Suprapubic skin (tissue), 4 donors: ENCODE data around the gene PORCN. TPM values are rescaled to one million over a fixed set of nuclear protein-coding genes. Genes with fewer than 3 reads are reported as not detected.
"Not testable (repeated sequence)": the region's sequence is repeated elsewhere in the genome, so short reads cannot be mapped to it uniquely, and the experiment has no call there.

Experiments
- DNase-seq, 2 donors: peaks; one replicate each; pipeline ENCODE4 v3.0.0-alpha.2; 2019; ENCODE audit warnings: low spot score in 2 of 2
- H3K27ac ChIP-seq: fragments of 200-600 bp; sonication (generic); one replicate; pipeline ENCODE4 v1.5.1; 2019
- H3K27me3 ChIP-seq: fragments of 200-600 bp; sonication (generic); one replicate; pipeline ENCODE4 v1.5.1; 2019
- H3K36me3 ChIP-seq: fragments of 200-600 bp; sonication (generic); one replicate; pipeline ENCODE4 v1.5.1; 2019
- H3K4me1 ChIP-seq: fragments of 200-600 bp; sonication (generic); one replicate; pipeline ENCODE4 v1.5.1; 2019
- H3K4me3 ChIP-seq: fragments of 200-600 bp; sonication (generic); one replicate; pipeline ENCODE4 v1.5.1; 2019; ENCODE audit warnings: mild to moderate bottlenecking
- H3K9me3 ChIP-seq: fragments of 200-600 bp; sonication (generic); one replicate; pipeline ENCODE4 v1.5.1; 2019
- EP300 ChIP-seq: sonication (generic); formaldehyde crosslinking; IDR thresholded peaks from one replicate; pipeline ENCODE4 v1.6.1; 2017; ENCODE audit warnings: antibody characterized with exemption
- POLR2A ChIP-seq, 2 donors: fragments of 450-650 bp; IDR thresholded peaks; one replicate each; pipeline ENCODE4 v1.6.1; 2017; ENCODE audit warnings: antibody characterized with exemption in 2 of 2, mild to moderate bottlenecking in 2 of 2, moderate library complexity in 2 of 2
- POLR2AphosphoS5 ChIP-seq, 3 donors: sonication (generic); formaldehyde crosslinking; IDR thresholded peaks; one replicate each; pipeline ENCODE4 v1.6.1; 2017; ENCODE audit warnings: antibody characterized with exemption in 3 of 3
- whole genome bisulfite sequencing: methylation state at CpG from one replicate; pipeline ENCODE4 v1.1.5; 2018; 5-methylcytosine and 5-hydroxymethylcytosine counted together
- total RNA-seq, 4 donors: library from RNA; depleted of rRNA; stranded (reverse); fragments of >200 nt; gene quantifications; one replicate each; pipeline ENCODE4 v1.1.0, GENCODE V29; 2016
- TF ChIP-seq, protein P1 (sequence below), 2 donors: fragments of 200-600 bp in 1 of 2; fragments of 450-650 bp in 1 of 2; sonication (generic) in 1 of 2; IDR thresholded peaks; one replicate each; pipeline ENCODE4 v1.5.1; 2016 to 2019; ENCODE audit warnings: antibody characterized with exemption in 2 of 2, mild to moderate bottlenecking in 1 of 2, moderate library complexity in 1 of 2

The PORCN gene
- total RNA-seq, 4 donors from 2014 or later, result 16.7 to 34.5 (median 25.8) TPM

- 90% methylated on average over 3 of the region's 3 CpGs for WGBS
- Histone ChIP-seq H3K4me3 (no peak overlapping the region), H3K4me1 (no peaks in the 10 kb centered on the region), H3K27ac (no peak overlapping the region), H3K9me3 (no peaks in the 10 kb centered on the region), H3K36me3 (peaks cover 34% of the 10 kb centered on the region), H3K27me3 (no peaks in the 10 kb centered on the region)
- no peak for DNase-seq
- no peak for TF ChIP-seq POLR2A (IDR thresholded peaks at IDR 0.05)
- TF ChIP-seq, protein P1, sequence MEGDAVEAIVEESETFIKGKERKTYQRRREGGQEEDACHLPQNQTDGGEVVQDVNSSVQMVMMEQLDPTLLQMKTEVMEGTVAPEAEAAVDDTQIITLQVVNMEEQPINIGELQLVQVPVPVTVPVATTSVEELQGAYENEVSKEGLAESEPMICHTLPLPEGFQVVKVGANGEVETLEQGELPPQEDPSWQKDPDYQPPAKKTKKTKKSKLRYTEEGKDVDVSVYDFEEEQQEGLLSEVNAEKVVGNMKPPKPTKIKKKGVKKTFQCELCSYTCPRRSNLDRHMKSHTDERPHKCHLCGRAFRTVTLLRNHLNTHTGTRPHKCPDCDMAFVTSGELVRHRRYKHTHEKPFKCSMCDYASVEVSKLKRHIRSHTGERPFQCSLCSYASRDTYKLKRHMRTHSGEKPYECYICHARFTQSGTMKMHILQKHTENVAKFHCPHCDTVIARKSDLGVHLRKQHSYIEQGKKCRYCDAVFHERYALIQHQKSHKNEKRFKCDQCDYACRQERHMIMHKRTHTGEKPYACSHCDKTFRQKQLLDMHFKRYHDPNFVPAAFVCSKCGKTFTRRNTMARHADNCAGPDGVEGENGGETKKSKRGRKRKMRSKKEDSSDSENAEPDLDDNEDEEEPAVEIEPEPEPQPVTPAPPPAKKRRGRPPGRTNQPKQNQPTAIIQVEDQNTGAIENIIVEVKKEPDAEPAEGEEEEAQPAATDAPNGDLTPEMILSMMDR (IDR thresholded peaks at IDR 0.05), result no peak
- TF ChIP-seq EP300, result no peak
- no peak for TF ChIP-seq POLR2AphosphoS5 (IDR thresholded peaks at IDR 0.05)
These were observed 40.1 kb downstream of the PORCN start for GRCh38 chrX:48548871-48549270.

DNA sequence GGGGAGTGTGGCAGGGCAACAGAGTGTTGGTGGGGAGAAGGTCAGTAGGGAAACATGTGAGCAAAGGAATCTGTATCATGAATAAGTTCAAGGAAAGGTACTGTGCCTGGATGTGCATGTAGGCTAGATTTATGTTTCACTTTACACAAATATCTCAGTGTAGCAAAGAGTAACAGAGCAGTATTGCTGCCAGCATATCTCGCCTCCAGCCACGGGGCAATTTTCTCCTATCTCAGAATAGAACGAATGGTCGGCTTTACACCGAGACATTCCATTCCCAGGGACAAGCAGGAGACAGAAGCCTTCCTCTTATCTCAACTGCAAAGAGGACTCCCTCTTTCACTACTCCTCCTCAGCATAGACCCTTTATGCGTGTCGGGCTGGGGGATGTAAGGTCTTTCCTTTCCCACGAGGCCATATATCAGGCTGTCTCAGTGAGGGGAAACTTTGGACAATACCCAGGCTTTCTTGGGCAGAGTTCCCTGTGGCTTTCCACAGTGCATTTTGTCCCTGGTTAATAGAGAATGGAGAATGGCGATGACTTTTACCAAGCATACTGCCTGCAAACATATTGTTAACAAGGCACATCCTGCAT lies 47.0 kb downstream of the PORCN start:
- H3K4me1 ChIP-seq, H3K27ac ChIP-seq, H3K27me3 ChIP-seq, H3K4me3 ChIP-seq, H3K9me3 ChIP-seq, DNase-seq: not testable (repeated sequence)
- peaks cover 34% of the 10 kb centered on the region for H3K36me3 ChIP-seq
- 87% methylated on average over 9 of the region's 9 CpGs for WGBS

DNA sequence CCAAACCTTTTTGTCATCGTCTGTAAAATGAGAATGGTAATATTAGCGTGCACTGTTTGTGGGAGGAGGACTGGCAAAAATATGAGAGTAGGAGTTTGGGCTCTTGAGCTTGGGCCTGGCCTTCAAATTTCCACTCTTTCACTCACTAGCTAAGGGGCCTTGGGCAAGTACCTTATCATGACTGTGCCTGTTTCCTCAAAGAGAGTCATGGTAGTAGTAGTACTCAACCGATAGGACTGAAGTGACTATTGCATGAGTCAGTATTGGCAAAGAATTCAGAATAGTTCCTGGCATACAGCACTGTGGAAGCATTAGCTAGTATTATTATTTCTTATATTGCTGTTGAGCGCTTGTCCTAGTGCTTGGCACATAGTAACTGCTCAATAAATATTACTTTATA lies 49.5 kb downstream of the PORCN start:
- no peak overlapping the region for H3K4me3 ChIP-seq
- no peaks in the 10 kb centered on the region for H3K4me1 ChIP-seq
- peaks cover 30% of the 10 kb centered on the region for H3K36me3 ChIP-seq
- no peaks in the 10 kb centered on the region for H3K27me3 ChIP-seq
- no peak for TF ChIP-seq POLR2A (IDR thresholded peaks at IDR 0.05)
- no peak for TF ChIP-seq EP300
- TF ChIP-seq, protein P1 (IDR thresholded peaks at IDR 0.05), result no peak
- TF ChIP-seq POLR2AphosphoS5 (IDR thresholded peaks at IDR 0.05), result no peak
- DNase-seq, result no peak
- no peak overlapping the region for H3K27ac ChIP-seq
- H3K9me3 ChIP-seq, result no peaks in the 10 kb centered on the region
- WGBS, result 71% methylated on average over 4 of the region's 4 CpGs

DNA sequence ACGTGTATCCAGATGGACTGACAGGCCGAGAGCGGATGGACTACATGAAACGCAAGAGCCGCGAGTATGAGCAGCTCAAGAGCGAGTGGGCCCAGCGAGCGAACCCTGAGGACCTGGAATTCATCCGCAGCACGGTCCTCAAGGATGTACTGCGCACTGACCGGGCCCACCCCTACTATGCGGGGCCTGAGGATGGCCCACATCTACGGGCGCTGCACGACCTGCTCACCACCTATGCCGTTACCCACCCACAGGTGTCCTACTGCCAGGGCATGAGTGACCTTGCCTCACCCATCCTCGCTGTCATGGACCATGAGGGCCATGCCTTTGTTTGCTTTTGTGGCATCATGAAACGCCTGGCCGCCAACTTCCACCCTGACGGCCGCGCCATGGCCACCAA lies 50.8 kb downstream of the PORCN start:
- 98% methylated on average over 14 of the region's 24 CpGs for WGBS
- peaks cover 30% of the 10 kb centered on the region for H3K36me3 ChIP-seq

DNA sequence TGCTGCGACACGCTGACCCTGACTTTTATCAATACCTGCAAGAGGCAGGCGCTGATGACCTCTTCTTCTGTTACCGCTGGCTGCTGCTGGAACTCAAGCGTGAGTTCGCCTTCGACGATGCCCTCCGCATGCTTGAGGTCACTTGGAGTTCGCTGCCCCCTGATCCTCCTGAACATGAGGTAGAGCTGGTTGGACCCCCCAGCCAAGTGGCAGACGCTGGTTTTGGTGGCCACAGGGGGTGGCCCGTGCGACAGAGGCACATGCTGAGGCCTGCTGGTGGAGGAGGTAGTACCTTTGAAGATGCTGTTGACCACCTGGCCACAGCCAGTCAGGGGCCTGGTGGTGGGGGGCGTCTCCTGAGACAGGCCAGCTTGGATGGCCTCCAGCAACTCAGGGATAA lies 51.3 kb downstream of the PORCN start:
- Histone ChIP-seq H3K36me3 (peaks cover 30% of the 10 kb centered on the region), H3K4me1 (no peaks in the 10 kb centered on the region), H3K27ac (no peak overlapping the region), H3K4me3 (no peak overlapping the region), H3K9me3 (no peaks in the 10 kb centered on the region), H3K27me3 (no peaks in the 10 kb centered on the region)
- no peak for TF ChIP-seq POLR2AphosphoS5 (IDR thresholded peaks at IDR 0.05)
- TF ChIP-seq EP300, result no peak
- no peak for DNase-seq
- WGBS, result 83% methylated on average over 2 of the region's 14 CpGs

More for the DNA sequence above, 50.8 kb downstream of the PORCN start:
- no peak for DNase-seq
- no peak overlapping the region for H3K4me3 ChIP-seq
- TF ChIP-seq, protein P1 (IDR thresholded peaks at IDR 0.05), result no peak
- H3K27me3 ChIP-seq, result no peaks in the 10 kb centered on the region
- H3K27ac ChIP-seq, result no peak overlapping the region
- H3K4me1 ChIP-seq, result no peaks in the 10 kb centered on the region
- no peaks in the 10 kb centered on the region for H3K9me3 ChIP-seq

- TF ChIP-seq EP300, result no peak
- no peak for TF ChIP-seq POLR2AphosphoS5 (IDR thresholded peaks at IDR 0.05)
- no peak for TF ChIP-seq POLR2A (IDR thresholded peaks at IDR 0.05)
- TF ChIP-seq, protein P1 (IDR thresholded peaks at IDR 0.05), result no peak
- H3K36me3 ChIP-seq, result peaks cover 24% of the 10 kb centered on the region
- H3K9me3 ChIP-seq, result no peaks in the 10 kb centered on the region
- no peak for DNase-seq
- 93% methylated on average over 10 of the region's 12 CpGs for WGBS
- H3K27me3 ChIP-seq, result no peaks in the 10 kb centered on the region
- no peaks in the 10 kb centered on the region for H3K4me1 ChIP-seq
- H3K27ac ChIP-seq, result no peak overlapping the region
- H3K4me3 ChIP-seq, result no peak overlapping the region
These were observed 51.9 kb downstream of the PORCN start for GRCh38 chrX:48560681-48561080.
